Measurements from ENCODE around the gene TMEM178B. TPM values are rescaled to one million over a fixed set of nuclear protein-coding genes. Genes with fewer than 3 reads are reported as not detected.

The TMEM178B gene
- total and polyA plus RNA-seq, 2 of the 13 experiments (the other 11 are each of a cell fraction or from before 2014, with no cell fraction given) = 0.01 to 0.02 TPM

- CTCF ChIA-PET (ENCODE audit: low intra/inter-chr PET ratio, low total read pairs) = no interaction called here
- H2AFZ ChIP-seq (ENCODE audit: low read length) = no peak overlapping the region
- in situ Hi-C loops (cut with HindIII; ENCODE audit: extremely low pct_ligation_motif_present, low pct_unique_long_range_greater_than_20kb) = no loop called here
Observed at GRCh38 chr7:141160246-141160860, 86.5 kb downstream of the TMEM178B start.

More at GRCh38 chr7:141160246-141160860, 86.5 kb downstream of the TMEM178B start:
- no peaks in the 10 kb centered on the region for H3K4me1 ChIP-seq (ENCODE audit: insufficient read depth, low read length)
- H3K36me3 ChIP-seq (replicated peaks in 1 of 2; ENCODE audit: control insufficient read depth in 1 of 2, insufficient read depth in 2 of 2, low read length in 2 of 2) = no peaks in the 10 kb centered on the region
- no peaks in the 10 kb centered on the region for H3K79me2 ChIP-seq (ENCODE audit: insufficient read depth, low read length)
- WGBS (ENCODE audit: low lambda C conversion rate) = 16% methylated on average over 6 of the region's 7 CpGs
- no peak overlapping the region for H3K4me3 ChIP-seq (replicated peaks in 1 of 3; ENCODE audit: insufficient read depth in 1 of 3, low read depth in 2 of 3, low read length in 3 of 3)
- FAIRE-seq (no peak), ATAC-seq (no peak), DNase-seq (ENCODE audit: low spot score) (no peak)
- no TSS peak for BruUV-seq (replicated peaks)
- H4K20me1 ChIP-seq (ENCODE audit: insufficient read depth, low read length) = no peaks in the 10 kb centered on the region
- H3K27me3 ChIP-seq (ENCODE audit: control insufficient read depth in 1 of 2, insufficient read depth in 2 of 2, low read length in 2 of 2) = peaks cover 5 to 49% of the 10 kb centered on the region in 2 experiments; a peak in 4 of 5 replicates
- H3K27ac ChIP-seq (ENCODE audit: extremely low read length, insufficient read depth, low read length) = no peak overlapping the region
- no peak overlapping the region for H3K9ac ChIP-seq (ENCODE audit: insufficient read depth, low read depth, low read length)
- POLR2A ChIA-PET = no interaction called here
- TF ChIP-seq ZFYVE20 (CRISPR knock-in tag; IDR thresholded peaks at IDR 0.05; ENCODE audit: borderline replicate concordance, low read depth) = no peak
- no peak for TF ChIP-seq ZNF44 (CRISPR knock-in tag; IDR thresholded peaks at IDR 0.05)
- TF ChIP-seq, protein P1, sequence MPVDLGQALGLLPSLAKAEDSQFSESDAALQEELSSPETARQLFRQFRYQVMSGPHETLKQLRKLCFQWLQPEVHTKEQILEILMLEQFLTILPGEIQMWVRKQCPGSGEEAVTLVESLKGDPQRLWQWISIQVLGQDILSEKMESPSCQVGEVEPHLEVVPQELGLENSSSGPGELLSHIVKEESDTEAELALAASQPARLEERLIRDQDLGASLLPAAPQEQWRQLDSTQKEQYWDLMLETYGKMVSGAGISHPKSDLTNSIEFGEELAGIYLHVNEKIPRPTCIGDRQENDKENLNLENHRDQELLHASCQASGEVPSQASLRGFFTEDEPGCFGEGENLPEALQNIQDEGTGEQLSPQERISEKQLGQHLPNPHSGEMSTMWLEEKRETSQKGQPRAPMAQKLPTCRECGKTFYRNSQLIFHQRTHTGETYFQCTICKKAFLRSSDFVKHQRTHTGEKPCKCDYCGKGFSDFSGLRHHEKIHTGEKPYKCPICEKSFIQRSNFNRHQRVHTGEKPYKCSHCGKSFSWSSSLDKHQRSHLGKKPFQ (CRISPR knock-in tag; IDR thresholded peaks at IDR 0.05; ENCODE audit: insufficient replicate concordance) = no peak
- no peak for TF ChIP-seq SNAI1 (CRISPR knock-in tag; IDR thresholded peaks at IDR 0.05; ENCODE audit: borderline replicate concordance)
- TF ChIP-seq, protein P2, sequence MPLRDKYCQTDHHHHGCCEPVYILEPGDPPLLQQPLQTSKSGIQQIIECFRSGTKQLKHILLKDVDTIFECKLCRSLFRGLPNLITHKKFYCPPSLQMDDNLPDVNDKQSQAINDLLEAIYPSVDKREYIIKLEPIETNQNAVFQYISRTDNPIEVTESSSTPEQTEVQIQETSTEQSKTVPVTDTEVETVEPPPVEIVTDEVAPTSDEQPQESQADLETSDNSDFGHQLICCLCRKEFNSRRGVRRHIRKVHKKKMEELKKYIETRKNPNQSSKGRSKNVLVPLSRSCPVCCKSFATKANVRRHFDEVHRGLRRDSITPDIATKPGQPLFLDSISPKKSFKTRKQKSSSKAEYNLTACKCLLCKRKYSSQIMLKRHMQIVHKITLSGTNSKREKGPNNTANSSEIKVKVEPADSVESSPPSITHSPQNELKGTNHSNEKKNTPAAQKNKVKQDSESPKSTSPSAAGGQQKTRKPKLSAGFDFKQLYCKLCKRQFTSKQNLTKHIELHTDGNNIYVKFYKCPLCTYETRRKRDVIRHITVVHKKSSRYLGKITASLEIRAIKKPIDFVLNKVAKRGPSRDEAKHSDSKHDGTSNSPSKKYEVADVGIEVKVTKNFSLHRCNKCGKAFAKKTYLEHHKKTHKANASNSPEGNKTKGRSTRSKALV (CRISPR knock-in tag; IDR thresholded peaks at IDR 0.05) = no peak
- no peak for TF ChIP-seq MAFK (conservative IDR thresholded peaks at IDR 0.05 in 1 of 2, IDR thresholded peaks at IDR 0.05 in 1 of 2; ENCODE audit: low read length in 2 of 2)
- no peak for TF ChIP-seq ZNF205 (CRISPR knock-in tag; IDR thresholded peaks at IDR 0.05)
- TF ChIP-seq ZKSCAN8 (CRISPR knock-in tag; IDR thresholded peaks at IDR 0.05; ENCODE audit: borderline replicate concordance) = no peak
- no peak for TF ChIP-seq PLSCR1 (CRISPR knock-in tag; IDR thresholded peaks at IDR 0.05; ENCODE audit: borderline replicate concordance)
- H3K4me2 ChIP-seq (ENCODE audit: low read depth, low read length) = no peak overlapping the region
- intact Hi-C loops (cut with micrococcal nuclease; ENCODE audit: unreplicated experiment) = no loop called here
- no peaks in the 10 kb centered on the region for H3K9me3 ChIP-seq (ENCODE audit: low read length)

Measured in HepG2 (cell line).